Measurements from ENCODE around the gene TEKT5. TPM values are rescaled to one million over a fixed set of nuclear protein-coding genes. Genes with fewer than 3 reads are reported as not detected.

Gene TEKT5
- total RNA-seq, 1 donor from 2014 or later: not detected

GRCh38 chr16:10642964-10643363, 51.8 kb downstream of the TEKT5 start:
- no peak for TF ChIP-seq CTCF (conservative IDR thresholded peaks at IDR 0.05; ENCODE audit: low read depth, low read length)
- H3K4me3 ChIP-seq (ENCODE audit: low read depth, low read length): no peak overlapping the region
- DNase-seq (ENCODE audit: low read depth): no peak

- DNase-seq (ENCODE audit: low read depth): no peak
- H3K4me3 ChIP-seq (ENCODE audit: low read depth, low read length): no peak overlapping the region
- TF ChIP-seq CTCF (conservative IDR thresholded peaks at IDR 0.05; ENCODE audit: low read depth, low read length): no peak
Observed at GRCh38 chr16:10641953-10642949, 52.5 kb downstream of the TEKT5 start.

- H3K4me3 ChIP-seq (ENCODE audit: low read depth, low read length): no peak overlapping the region
- no peak for TF ChIP-seq CTCF (conservative IDR thresholded peaks at IDR 0.05; ENCODE audit: low read depth, low read length)
- no peak for DNase-seq (ENCODE audit: low read depth)
Observed at GRCh38 chr16:10641555-10641952, 53.2 kb downstream of the TEKT5 start.

- TF ChIP-seq CTCF (conservative IDR thresholded peaks at IDR 0.05; ENCODE audit: low read depth, low read length): no peak
- no peak for DNase-seq (ENCODE audit: low read depth)
- H3K4me3 ChIP-seq (ENCODE audit: low read depth, low read length): no peak overlapping the region
Observed at GRCh38 chr16:10640934-10641333, 53.8 kb downstream of the TEKT5 start.

- no peak overlapping the region for H3K4me3 ChIP-seq (ENCODE audit: low read depth, low read length)
- no peak for TF ChIP-seq CTCF (conservative IDR thresholded peaks at IDR 0.05; ENCODE audit: low read depth, low read length)
- DNase-seq (ENCODE audit: low read depth): no peak
Observed at GRCh38 chr16:10638101-10638500, 56.6 kb downstream of the TEKT5 start.

- no peak for TF ChIP-seq CTCF (conservative IDR thresholded peaks at IDR 0.05; ENCODE audit: low read depth, low read length)
- no peak for DNase-seq (ENCODE audit: low read depth)
- no peak overlapping the region for H3K4me3 ChIP-seq (ENCODE audit: low read depth, low read length)
Observed at GRCh38 chr16:10637337-10638037, 57.2 kb downstream of the TEKT5 start.

All from epithelial cell of proximal tubule (primary cell).